HG03103 (cell line): Measurements from ENCODE around the gene PREPL.
"Not testable (repeated sequence)": the region's sequence is repeated elsewhere in the genome, so short reads cannot be mapped to it uniquely, and the experiment has no call there.

ENCODE experiments used
- ATAC-seq: cut with Tn5 transposase; IDR thresholded peaks from one replicate; pipeline ENCODE4 v1.9.1; 2021; ENCODE audit warnings: low read depth; ENCODE audit not compliant: unreplicated experiment

The PREPL gene

DNA sequence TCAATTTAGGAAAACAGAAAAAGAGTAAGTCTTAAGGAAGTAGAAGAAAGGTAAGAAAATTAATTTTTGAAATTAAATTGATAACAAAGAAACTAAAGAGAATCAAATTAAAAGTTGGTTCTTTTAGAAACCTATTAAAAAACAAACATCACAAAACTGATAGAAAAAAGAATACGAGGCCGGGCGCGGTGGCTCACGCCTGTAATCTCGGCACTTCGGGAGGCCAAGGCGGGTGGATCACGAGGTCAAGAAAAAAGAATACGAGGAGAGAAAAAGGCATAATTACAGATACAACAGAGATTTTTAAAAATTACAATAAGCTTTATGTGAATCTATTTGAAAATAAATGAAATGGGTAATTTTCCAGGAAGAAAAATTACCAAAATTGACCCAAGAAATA is 11.8 kb downstream of the PREPL start:
- no peak for ATAC-seq

DNA sequence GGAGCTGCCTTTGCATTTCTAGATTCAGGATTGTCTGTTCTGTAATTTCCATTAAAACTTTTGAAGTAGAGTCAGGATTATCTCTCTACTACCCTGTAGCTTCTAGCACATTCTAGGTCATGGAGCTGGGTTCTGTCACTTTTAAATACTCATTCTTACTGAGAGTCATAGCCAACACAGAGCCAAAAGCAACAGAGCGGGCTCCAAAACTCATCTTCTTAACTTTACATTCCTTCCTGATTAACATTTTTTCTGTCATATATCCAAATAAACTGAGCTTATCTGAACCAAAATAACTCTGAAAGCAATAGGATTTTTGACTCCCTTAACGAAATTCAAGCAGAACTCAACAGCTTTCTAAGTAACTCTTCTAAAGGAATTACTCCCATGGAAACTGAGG is 12.9 kb downstream of the PREPL start:
- ATAC-seq: no peak

GRCh38 chr2:44347526-44347925 is 13.8 kb downstream of the PREPL start:
- no peak for ATAC-seq

- ATAC-seq: no peak
These were observed 18.4 kb downstream of the PREPL start for GRCh38 chr2:44342854-44343253.

GRCh38 chr2:44335806-44336538 is 25.3 kb downstream of the PREPL start:
- no peak for ATAC-seq

GRCh38 chr2:44333994-44334393 is 27.3 kb downstream of the PREPL start:
- no peak for ATAC-seq

- no peak for ATAC-seq
These were observed 30.5 kb downstream of the PREPL start for GRCh38 chr2:44330801-44331200.

GRCh38 chr2:44329343-44329742 is 32.0 kb downstream of the PREPL start:
- ATAC-seq: no peak

DNA sequence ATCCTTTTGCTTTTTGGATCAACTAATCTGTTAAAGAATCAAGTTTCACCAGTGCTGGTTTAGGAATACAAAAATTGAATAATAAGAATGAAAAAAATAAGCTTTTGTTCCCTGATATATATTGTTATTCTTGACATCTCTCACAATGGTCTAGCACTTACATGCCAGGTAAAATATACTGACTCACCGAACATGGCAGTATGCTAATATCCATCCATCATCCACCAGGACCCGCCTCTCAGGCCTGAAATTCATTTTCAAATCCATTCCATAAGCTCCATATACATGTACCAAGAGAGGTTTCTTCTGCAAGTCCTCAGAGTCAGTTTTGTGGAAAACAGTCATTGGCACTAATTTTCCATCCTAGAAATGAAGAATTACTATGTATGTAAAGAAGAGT is 32.5 kb downstream of the PREPL start:
- ATAC-seq: no peak

- ATAC-seq: no peak
These were observed 34.6 kb downstream of the PREPL start for GRCh38 chr2:44326548-44327264.

DNA sequence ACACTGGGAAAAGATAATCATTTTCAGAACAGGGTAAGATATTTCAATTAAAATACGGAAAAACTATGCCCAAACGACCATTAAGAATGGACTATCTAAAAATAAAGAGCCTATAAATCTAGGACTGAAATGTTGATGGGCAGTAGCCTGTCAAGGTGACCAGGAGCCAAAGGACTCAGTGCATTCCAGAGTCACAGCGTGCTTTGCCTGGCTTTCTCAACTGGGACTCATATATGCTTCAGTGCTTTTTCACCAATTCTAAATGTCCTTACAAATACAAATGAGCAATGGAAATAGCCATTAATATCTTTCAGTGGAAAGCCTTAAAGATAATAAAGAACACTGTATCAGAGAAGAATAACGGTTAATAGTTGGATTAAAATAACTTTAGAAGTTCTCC is 35.4 kb downstream of the PREPL start:
- ATAC-seq: no peak

GRCh38 chr2:44324971-44325426 is 36.3 kb downstream of the PREPL start:
- ATAC-seq: no peak

- no peak for ATAC-seq
These were observed 39.9 kb downstream of the PREPL start for GRCh38 chr2:44321360-44321759.

DNA sequence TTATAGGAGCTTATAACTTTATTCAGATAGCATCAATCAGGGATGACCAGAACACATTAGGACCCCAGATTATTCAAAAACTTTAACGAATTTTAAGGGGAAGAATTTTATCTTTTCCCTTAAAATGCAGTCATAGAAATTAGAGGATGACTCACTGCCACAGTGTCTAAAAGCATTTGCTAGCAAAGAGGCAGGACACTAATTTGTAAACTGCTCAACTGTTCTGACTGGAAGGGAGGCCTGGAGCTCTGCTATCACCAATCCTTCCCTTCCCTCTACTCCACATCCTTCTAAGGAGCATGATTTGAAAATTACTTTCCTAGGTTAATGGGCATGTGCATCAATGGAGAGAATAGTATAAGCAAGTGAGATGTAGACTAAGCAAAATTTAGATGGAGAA is 40.5 kb downstream of the PREPL start:
- no peak for ATAC-seq

GRCh38 chr2:44315945-44316344 is 45.3 kb downstream of the PREPL start:
- no peak for ATAC-seq

GRCh38 chr2:44314362-44314761 is 46.9 kb downstream of the PREPL start:
- ATAC-seq: no peak

- ATAC-seq: no peak
These were observed 51.0 kb downstream of the PREPL start for GRCh38 chr2:44310287-44310686.

GRCh38 chr2:44305882-44306281 is 55.4 kb downstream of the PREPL start:
- ATAC-seq: no peak

- no peak for ATAC-seq
These were observed 57.0 kb downstream of the PREPL start for GRCh38 chr2:44304258-44304657.

- not testable (repeated sequence) for ATAC-seq
These were observed 57.5 kb downstream of the PREPL start for GRCh38 chr2:44303766-44304165.

DNA sequence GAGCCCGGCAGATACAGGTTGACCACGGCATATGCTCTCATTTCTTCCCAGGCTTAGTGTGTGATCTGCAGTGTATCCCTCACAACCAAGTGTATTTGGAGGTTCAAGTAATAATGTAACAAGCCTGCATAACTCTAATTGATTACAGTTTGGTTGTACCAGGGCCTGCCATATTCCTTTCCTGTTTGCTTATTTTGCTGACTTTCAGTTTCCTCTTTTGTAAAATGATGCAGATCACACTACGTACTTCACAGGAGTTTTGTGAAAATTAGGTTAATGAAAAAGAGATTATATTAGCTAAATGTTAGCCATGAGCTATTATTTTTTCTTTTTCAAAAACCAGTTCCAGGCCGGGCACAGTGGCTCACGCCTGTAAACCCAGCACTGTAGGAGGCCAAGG is 60.2 kb downstream of the PREPL start:
- no peak for ATAC-seq

- ATAC-seq: no peak
These were observed 61.7 kb downstream of the PREPL start for GRCh38 chr2:44299635-44300034.
